ENCODE measurements around the gene ZNF578. TPM values are rescaled to one million over a fixed set of nuclear protein-coding genes. Genes with fewer than 3 reads are reported as not detected.

The ZNF578 gene
- total RNA-seq, 2 donors from 2014 or later, result 11.8 to 29.8 TPM

- Histone ChIP-seq H3K9ac (ENCODE audit: extremely low read depth, low read length, poor library complexity, severe bottlenecking) (no peak overlapping the region), H3K27ac (ENCODE audit: low read depth, low read length) (no peak overlapping the region), H3K4me1 (ENCODE audit: control insufficient read depth, insufficient read depth, low read length) (no peaks in the 10 kb centered on the region), H3K36me3 (ENCODE audit: control insufficient read depth, insufficient read depth, low read length) (no peaks in the 10 kb centered on the region), H3K9me3 (ENCODE audit: control insufficient read depth, low read length) (no peaks in the 10 kb centered on the region), H3K27me3 (ENCODE audit: control insufficient read depth, insufficient read depth, low read length, poor library complexity, severe bottlenecking) (no peaks in the 10 kb centered on the region), H3K4me3 (ENCODE audit: low read length) (no peak overlapping the region)
- H3K4me1 Mint-ChIP-seq, result peaks cover 39% of the 10 kb centered on the region
- H3K4me3 Mint-ChIP-seq, result no peak overlapping the region
- H3K27me3 Mint-ChIP-seq (ENCODE audit: insufficient read depth), result no peaks in the 10 kb centered on the region
- no peak overlapping the region for H3K27ac Mint-ChIP-seq
- no peaks in the 10 kb centered on the region for H3K36me3 Mint-ChIP-seq (ENCODE audit: low read depth)
- DNase-seq, result peak; percentile 58
- H3K9me3 Mint-ChIP-seq, result no peaks in the 10 kb centered on the region
- no peak for TF ChIP-seq CTCF (conservative IDR thresholded peaks at IDR 0.05)
- WGBS, 2 experiments (ENCODE audit: insufficient coverage in 1 of 2, insufficient read length in 1 of 2), result 90 to 92% methylated on average over 6 to 13 of the region's 14 CpGs
These were observed 69.2 kb downstream of the ZNF578 start for GRCh38 chr19:52522551-52522950.

GRCh38 chr19:52524086-52524485 is 70.7 kb downstream of the ZNF578 start:
- Histone ChIP-seq H3K4me1 (ENCODE audit: control insufficient read depth, insufficient read depth, low read length) (no peaks in the 10 kb centered on the region), H3K27me3 (ENCODE audit: control insufficient read depth, insufficient read depth, low read length, poor library complexity, severe bottlenecking) (no peaks in the 10 kb centered on the region), H3K9ac (ENCODE audit: extremely low read depth, low read length, poor library complexity, severe bottlenecking) (no peak overlapping the region), H3K9me3 (ENCODE audit: control insufficient read depth, low read length) (no peaks in the 10 kb centered on the region), H3K27ac (ENCODE audit: low read depth, low read length) (no peak overlapping the region), H3K36me3 (ENCODE audit: control insufficient read depth, insufficient read depth, low read length) (no peaks in the 10 kb centered on the region), H3K4me3 (ENCODE audit: low read length) (no peak overlapping the region)
- Mint-ChIP-seq H3K4me1 (peaks cover 34% of the 10 kb centered on the region), H3K36me3 (ENCODE audit: low read depth) (peaks cover 1% of the 10 kb centered on the region), H3K27me3 (ENCODE audit: insufficient read depth) (no peaks in the 10 kb centered on the region), H3K27ac (no peak overlapping the region), H3K4me3 (no peak overlapping the region), H3K9me3 (no peaks in the 10 kb centered on the region)
- WGBS, 2 experiments (ENCODE audit: insufficient coverage in 1 of 2, insufficient read length in 1 of 2), result 87 to 90% methylated on average over 19 to 20 of the region's 20 CpGs
- DNase-seq, result no peak
- TF ChIP-seq CTCF (conservative IDR thresholded peaks at IDR 0.05), result no peak

- H3K4me1 ChIP-seq (ENCODE audit: control insufficient read depth, insufficient read depth, low read length), result no peaks in the 10 kb centered on the region
- Mint-ChIP-seq H3K4me1 (peaks cover 8% of the 10 kb centered on the region), H3K9me3 (no peaks in the 10 kb centered on the region), H3K27ac (peak within 1 kb of the TSS; percentile 98), H3K36me3 (ENCODE audit: low read depth) (peaks cover 13% of the 10 kb centered on the region), H3K4me3 (peak within 1 kb of the TSS; percentile 92), H3K27me3 (ENCODE audit: insufficient read depth) (no peaks in the 10 kb centered on the region)
- no peaks in the 10 kb centered on the region for H3K9me3 ChIP-seq (ENCODE audit: control insufficient read depth, low read length)
- no peaks in the 10 kb centered on the region for H3K36me3 ChIP-seq (ENCODE audit: control insufficient read depth, insufficient read depth, low read length)
- 1 to 2% methylated on average over 21 to 42 of the region's 54 CpGs for WGBS, 2 experiments (ENCODE audit: insufficient coverage in 1 of 2, insufficient read length in 1 of 2)
- peak within 1 kb of the TSS; percentile 97 for H3K4me3 ChIP-seq (ENCODE audit: low read length)
- DNase-seq, result peak; percentile 99
- H3K27ac ChIP-seq (ENCODE audit: low read depth, low read length), result peak within 1 kb of the TSS; percentile 54
- H3K9ac ChIP-seq (ENCODE audit: extremely low read depth, low read length, poor library complexity, severe bottlenecking), result peak within 1 kb of the TSS; percentile 90
- no peaks in the 10 kb centered on the region for H3K27me3 ChIP-seq (ENCODE audit: control insufficient read depth, insufficient read depth, low read length, poor library complexity, severe bottlenecking)
- peak; percentile 86 for TF ChIP-seq CTCF (conservative IDR thresholded peaks at IDR 0.05)
These were observed 74.0 kb downstream of the ZNF578 start, which contains the start of gene ZNF808 for GRCh38 chr19:52527134-52527955. Gene ZNF808, plus strand, starts transcription at chr19:52527668. Its CDS starts 15,617 bp downstream, at chr19:52543285.
